Activated T-cell treated with anti-CD3 and anti-CD28 coated beads for 1 hour (primary cell): Measurements from ENCODE around the gene GABRG3.

Experiments
- DNase-seq: peaks from one replicate; pipeline ENCODE4 v3.0.0-alpha.2; 2020; ENCODE audit warnings: low read depth

Gene GABRG3

DNA sequence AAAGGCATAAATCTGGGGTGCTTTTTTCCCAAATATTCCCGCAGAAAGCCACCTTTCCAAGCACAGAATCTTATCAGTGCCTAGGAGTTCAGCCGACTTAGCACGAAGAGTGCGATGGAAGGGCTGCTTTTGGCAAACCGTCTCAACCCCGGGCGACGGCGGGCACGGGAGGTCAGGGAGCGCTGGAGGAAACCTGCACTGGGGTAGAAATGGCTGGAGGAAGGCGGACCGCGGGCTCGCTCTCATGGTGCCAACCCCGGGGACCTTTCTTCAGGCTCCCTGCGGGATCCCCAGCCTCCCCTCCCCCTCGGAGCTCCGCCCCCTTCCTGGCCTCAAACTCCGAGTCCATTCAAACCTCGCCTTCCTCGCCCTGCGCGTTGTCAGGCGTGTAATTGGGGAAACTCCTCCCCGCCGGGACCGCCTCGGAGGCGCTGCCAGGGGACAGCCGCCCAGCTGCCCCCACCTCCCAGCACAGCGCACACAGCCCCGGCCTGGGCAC lies at the start of gene GABRG3:
Gene GABRG3, plus strand, starts transcription at position 470 of the 499 bp plus-strand sequence.
- DNase-seq = no peak

DNA sequence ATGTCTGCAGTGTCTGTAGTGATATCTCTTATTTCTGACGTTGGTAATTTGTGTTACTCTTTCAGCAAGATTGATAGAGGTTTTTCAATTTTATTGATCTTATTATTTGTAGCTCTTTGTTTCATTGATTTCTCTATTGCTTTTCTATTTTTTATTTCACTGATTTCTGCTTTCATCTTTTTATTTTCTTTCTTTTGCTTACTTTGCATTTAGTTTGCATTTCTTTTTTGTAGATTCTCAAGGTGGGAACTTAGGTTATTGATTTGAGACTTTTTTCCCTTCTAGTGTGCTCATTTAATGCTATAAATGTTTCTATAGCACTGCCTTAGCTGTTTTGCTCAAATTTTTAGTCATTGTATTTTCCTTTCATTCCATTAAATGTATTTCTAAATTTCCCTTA lies 49.5 kb upstream of the GABRG3 start:
- DNase-seq = no peak

DNA sequence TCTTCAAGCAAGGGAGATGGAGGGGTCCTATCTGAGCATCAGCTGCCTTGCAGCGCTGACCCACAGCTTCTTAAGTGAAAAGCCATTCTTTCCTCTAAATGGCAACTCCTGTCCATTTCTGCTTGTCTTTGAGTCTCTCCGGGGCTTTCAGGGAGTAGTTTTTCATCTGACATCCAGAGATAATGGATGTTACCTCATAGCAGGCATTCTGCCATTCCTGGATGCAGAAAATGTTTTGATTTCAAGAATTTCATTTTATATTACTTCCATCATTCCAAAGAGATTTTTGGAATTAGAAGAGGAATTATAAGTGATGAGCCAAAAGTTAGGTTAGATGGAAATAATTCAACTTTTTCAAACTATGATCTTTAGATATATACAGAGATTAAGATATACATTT lies 44.9 kb upstream of the GABRG3 start:
- no peak for DNase-seq

- DNase-seq = no peak
Measured at GRCh38 chr15:26928051-26928450, 42.9 kb upstream of the GABRG3 start.

DNA sequence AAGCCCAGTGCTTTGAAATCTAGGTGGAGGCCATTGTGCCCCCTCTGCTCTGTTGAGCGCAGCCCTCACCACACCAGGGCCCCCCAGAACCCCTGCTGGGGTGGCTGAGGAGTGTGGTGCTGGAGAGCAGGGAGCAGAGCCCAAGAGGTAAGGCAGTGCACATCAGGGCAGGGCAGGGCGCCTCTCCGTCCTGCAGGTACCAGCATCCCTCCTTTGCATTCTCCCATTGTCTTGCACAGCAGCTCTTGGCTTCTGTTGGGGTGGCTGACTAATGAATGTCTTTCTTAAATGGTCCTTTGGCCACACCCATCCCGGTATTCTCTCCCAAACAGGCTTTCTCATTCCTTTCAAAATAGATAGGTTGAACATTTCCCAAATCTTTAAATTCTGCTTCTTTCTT lies 41.4 kb upstream of the GABRG3 start:
- DNase-seq = no peak

- no peak for DNase-seq
Measured at GRCh38 chr15:26934848-26935247, 36.1 kb upstream of the GABRG3 start.

DNA sequence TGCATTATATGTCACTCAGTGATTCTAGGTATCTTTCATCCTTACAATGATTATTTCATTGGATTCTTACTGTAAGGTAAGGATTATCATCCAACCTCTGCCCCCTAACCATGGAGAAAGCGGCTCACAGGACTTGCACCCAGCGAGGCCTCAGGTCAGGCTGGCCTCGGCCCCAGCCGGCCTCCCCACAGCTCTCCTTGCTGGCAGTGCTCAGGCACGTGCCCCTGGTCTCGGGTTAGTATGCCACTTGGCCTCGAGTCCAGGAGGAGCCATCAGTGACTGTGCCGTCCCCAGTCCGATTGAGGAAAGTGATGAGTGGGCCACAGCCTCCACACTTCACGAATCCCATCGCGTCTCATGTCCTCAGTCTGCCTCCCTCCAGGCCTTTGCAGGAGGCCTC lies 35.7 kb upstream of the GABRG3 start:
- DNase-seq = no peak

DNA sequence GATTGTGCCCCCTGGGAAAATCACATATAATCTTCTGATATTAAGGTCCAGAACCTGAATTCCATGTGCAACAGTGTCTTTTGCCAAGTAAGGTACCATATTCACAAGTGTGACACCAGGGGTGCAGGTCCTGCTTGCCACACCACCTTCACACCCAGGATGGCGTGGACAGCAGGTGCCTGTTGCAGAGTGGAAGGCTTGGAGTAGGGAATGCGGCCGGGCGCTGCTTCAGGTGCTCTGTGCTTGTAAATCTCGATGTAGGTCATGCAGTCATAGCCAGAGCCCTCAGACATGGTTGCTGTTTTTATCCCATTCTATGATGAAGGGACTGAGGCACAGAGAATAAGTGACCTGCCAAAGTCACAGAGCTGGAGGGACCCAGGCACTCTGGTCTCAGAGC lies 34.5 kb upstream of the GABRG3 start:
- DNase-seq = no peak

DNA sequence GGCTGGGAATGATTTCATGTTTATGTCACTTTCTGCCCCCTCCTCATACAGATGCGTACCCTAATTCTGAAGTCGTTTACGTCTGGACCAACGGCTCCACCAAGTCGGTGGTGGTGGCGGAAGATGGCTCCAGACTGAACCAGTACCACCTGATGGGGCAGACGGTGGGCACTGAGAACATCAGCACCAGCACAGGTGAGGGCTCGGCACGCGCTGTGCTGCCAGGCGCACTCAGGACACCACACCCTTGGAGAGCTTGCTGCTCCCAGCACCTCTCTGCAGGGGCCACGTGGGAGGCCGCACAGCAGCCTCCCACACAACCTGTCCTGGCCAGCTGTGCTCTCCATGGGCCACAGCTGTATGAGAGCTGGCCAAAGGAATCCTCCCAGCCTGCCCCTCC lies 33.8 kb upstream of the GABRG3 start:
- DNase-seq = no peak

DNA sequence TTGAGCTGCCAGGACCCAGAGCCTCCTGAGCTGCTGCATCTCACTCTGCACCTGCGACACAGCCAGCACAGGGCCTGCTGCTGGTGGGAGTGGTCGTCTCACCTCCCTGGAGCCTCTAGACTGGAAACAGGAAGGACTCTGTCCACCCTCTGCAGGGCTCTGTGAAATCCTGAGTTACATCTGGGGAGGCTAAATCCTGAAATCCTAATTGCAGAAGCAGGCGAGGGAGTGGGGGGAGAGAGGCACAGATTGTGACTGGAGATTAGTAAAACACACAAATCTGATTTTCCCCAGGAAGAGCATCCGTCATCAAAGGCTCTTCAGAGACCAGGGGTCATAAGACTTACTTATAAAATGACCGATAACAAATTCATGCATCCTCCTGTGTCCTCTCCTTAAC lies 31.6 kb upstream of the GABRG3 start:
- DNase-seq = no peak

DNA sequence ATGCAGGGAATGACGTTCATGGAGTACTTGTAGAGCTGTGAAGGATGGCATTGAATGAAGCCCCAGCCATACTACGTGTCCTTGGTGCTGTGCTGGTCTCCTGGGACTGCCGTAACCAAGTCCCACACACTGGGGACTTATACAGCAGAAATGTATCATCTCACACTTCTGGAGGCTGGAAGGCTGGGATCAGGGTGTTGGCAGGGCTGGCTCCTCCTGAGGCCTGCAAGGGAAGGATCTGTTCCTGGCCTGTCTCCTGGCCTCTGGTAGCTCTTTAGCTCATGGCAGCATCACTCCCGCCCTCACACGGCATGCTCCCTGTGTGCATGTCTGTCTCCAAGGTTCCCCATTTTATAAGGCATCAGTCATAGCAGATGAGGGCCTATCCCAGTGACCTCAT lies 29.5 kb upstream of the GABRG3 start:
- DNase-seq = no peak

DNA sequence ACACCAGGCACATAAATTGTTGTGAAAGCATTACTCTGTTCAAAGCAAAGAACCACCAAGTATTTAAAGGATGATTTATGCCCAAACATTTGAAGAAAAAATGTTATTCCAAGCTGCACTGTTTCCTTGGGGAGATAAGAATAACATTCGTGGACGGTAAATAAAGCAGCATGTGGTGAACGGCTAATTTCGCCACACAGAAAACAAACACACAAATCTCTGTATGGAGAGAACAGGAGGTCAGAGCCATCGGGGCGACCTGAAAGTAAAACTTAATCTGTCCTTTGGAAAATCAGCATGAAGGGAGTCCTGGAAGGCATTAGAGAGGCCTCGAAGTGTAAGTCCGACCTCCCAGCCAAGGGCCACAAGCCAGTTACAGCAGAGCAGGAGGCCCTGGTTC lies 27.1 kb upstream of the GABRG3 start:
- DNase-seq = no peak

DNA sequence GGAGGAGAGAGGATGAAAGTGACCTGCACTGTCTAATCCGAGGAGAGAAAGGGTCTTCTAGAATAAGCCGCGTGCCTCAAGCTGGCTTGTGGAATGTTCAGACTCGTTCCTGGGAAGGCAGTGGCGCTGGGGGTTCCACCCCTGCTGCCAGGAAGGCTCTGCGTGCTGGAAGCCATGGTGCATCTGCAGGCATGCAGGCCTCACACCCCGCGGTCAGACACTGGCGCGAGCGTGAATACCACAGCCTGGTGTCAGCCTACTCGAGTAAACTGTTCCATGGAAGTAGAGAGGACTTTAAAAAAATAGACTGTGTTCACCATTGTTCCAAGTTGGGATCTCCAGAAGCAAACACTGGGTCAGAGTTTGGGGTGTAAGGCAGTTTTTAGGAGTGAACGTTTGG lies 25.9 kb upstream of the GABRG3 start:
- no peak for DNase-seq

- no peak for DNase-seq
Measured at GRCh38 chr15:26950001-26950400, 21.0 kb upstream of the GABRG3 start.

DNA sequence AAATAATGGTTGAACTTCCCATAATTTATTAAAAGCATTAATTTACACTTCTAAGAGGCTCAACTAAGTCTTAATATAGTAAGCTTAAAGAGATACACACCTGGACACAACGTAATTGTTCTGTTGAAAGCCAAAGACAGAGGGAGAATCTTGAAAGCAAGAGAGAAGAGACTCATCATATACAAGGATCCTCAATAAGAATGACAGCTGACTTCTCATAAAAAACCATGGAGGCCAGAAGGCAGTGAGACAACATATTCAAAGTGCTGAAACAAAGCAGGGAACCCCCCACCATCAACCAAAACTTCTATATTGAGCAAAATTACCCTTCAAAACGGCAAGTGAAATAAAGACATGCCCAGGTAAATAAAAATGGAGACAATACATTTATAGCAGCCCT lies 16.6 kb upstream of the GABRG3 start:
- no peak for DNase-seq

- DNase-seq = no peak
Measured at GRCh38 chr15:26967719-26968269, 3.2 kb upstream of the GABRG3 start.

DNA sequence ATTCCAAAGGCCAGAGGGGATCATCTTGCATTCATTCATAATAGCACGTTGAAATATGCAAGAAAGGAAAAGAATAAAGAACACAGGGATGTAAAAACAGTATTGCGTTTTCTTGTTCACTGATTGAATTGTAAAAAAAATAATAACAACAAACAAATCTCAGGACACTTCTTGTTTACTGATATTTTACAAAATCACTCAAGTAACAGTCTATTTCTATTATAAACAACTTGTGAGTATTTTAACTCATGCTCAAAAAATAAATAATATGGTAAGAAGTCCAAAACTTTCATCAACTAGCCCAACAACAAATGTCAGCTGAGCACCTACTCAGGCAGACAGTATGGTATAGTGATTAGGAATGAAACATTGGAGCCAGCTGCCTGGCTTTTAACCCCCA lies 2.2 kb upstream of the GABRG3 start:
- DNase-seq = no peak

- DNase-seq = no peak
Measured at GRCh38 chr15:26971271-26972018, 464 bp downstream of the GABRG3 start.

- DNase-seq = no peak
Measured at GRCh38 chr15:26972636-26973035, 1.7 kb downstream of the GABRG3 start.

DNA sequence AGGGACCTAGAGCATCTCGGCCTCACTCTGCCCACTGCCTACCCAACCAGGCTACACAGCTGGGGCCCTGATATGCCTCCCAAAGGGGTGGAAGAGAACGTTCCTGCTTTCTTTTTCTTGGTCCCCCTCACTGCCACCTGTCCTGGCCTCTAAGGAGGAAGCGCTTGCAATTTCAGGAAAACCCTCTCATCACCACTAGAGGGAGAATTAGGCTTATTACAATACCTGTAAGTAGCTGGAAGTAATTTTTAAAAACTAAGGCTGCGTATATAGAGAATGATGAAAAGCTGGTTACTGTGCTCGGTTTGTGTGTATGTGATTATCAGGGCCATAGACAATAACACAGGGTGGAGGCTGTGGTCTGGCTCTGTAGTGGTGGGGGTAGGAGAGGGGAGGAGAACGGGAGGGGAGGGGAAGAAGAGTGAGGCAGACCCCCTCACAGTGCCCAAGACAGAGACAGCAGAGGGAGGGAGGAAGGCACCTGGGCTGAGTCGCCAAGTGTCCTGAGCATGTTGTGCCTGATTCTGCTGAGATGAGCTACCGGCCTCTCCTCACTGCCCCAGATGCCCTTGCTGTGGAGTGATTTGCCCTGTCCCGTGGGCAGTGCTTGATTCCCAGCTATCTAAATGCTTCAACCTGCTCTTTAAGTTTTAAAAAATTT lies 3.3 kb downstream of the GABRG3 start:
- DNase-seq = no peak

DNA sequence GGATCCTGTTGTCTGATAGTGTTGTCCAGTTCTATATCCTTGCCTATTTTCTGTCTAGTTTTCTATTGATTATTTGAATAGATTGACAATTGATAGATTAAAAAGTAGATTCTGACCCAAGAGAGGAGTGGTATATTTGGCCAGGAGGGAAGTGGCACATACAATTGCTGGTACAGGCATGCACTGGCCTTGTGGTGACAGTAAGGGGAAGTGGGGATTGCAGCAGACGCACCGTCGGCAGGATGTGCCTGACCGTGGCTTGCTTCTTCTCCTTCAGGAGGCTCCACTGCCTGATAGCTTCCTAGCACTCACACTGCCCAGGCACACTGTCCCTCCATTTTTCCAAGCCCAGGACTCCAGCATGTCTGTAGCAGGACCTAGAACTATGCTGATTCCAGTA lies 10.5 kb downstream of the GABRG3 start:
- no peak for DNase-seq

GRCh38 chr15:26983822-26984221 lies 12.8 kb downstream of the GABRG3 start:
- DNase-seq = no peak

DNA sequence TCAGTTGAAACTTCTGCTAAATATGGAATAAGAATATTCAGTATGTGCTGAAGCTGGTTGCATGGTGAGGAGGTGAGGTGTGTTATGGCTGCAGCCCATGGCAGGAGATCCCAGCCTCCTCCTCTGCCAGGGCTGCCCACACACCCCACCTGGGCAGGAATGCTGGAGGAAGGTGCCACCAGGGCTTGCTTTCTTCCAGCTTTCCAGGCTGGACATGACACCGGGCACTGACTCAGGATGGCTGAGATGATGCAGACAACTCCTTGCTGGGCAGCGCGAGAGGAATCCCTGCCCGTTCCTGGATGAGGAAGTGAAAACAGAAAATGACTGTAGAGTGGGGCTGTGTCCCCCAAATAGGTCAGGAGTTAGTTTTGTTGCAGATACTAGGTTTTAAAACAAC lies 14.1 kb downstream of the GABRG3 start:
- no peak for DNase-seq

DNA sequence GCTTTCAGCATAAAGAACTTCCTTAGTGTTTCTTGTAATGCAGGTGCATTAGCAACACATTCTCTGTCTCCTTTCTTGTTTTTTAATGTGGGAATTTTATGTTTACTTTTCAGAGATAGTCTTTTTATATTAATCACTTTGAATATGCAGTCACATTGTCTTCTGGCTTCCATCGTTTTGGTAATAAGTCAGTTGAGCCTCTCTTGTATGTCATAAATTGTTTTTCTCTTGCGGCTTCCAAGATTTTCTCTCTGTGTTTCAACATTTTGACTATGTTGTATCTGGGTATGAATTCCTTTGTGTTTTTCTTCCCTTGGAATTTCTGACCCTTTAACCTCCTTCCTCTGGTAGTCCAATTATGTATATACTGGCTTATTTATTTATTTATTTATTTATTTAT lies 25.3 kb downstream of the GABRG3 start:
- no peak for DNase-seq
